Measurements from ENCODE around the gene SAFB.

DNA sequence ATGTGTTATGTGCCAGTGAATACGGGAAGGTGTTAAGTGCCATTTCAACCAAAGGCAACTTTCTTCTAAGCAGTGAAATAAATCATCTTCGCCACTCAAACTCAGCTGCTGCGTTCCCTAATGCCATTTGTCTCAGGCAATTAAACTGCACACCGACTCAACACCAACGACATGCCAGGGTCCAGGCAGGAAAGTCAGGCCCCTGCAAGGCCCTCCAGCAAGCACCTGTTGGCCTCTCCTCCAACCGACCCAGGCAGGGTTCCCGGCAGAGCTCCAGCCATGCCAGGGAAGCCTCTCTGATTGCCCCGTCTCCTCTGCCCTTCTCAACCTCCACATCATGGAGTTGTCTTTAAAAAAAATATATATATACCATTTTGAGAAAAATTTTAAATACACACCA, 22.1 kb upstream of the SAFB start:
- TF ChIP-seq, protein P1, sequence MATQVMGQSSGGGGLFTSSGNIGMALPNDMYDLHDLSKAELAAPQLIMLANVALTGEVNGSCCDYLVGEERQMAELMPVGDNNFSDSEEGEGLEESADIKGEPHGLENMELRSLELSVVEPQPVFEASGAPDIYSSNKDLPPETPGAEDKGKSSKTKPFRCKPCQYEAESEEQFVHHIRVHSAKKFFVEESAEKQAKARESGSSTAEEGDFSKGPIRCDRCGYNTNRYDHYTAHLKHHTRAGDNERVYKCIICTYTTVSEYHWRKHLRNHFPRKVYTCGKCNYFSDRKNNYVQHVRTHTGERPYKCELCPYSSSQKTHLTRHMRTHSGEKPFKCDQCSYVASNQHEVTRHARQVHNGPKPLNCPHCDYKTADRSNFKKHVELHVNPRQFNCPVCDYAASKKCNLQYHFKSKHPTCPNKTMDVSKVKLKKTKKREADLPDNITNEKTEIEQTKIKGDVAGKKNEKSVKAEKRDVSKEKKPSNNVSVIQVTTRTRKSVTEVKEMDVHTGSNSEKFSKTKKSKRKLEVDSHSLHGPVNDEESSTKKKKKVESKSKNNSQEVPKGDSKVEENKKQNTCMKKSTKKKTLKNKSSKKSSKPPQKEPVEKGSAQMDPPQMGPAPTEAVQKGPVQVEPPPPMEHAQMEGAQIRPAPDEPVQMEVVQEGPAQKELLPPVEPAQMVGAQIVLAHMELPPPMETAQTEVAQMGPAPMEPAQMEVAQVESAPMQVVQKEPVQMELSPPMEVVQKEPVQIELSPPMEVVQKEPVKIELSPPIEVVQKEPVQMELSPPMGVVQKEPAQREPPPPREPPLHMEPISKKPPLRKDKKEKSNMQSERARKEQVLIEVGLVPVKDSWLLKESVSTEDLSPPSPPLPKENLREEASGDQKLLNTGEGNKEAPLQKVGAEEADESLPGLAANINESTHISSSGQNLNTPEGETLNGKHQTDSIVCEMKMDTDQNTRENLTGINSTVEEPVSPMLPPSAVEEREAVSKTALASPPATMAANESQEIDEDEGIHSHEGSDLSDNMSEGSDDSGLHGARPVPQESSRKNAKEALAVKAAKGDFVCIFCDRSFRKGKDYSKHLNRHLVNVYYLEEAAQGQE (IDR thresholded peaks at IDR 0.05; ENCODE audit: insufficient read depth in 1 of 2, low read depth in 2 of 2, low read length in 1 of 2): no peak
- TF ChIP-seq, protein P2, sequence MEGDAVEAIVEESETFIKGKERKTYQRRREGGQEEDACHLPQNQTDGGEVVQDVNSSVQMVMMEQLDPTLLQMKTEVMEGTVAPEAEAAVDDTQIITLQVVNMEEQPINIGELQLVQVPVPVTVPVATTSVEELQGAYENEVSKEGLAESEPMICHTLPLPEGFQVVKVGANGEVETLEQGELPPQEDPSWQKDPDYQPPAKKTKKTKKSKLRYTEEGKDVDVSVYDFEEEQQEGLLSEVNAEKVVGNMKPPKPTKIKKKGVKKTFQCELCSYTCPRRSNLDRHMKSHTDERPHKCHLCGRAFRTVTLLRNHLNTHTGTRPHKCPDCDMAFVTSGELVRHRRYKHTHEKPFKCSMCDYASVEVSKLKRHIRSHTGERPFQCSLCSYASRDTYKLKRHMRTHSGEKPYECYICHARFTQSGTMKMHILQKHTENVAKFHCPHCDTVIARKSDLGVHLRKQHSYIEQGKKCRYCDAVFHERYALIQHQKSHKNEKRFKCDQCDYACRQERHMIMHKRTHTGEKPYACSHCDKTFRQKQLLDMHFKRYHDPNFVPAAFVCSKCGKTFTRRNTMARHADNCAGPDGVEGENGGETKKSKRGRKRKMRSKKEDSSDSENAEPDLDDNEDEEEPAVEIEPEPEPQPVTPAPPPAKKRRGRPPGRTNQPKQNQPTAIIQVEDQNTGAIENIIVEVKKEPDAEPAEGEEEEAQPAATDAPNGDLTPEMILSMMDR (IDR thresholded peaks at IDR 0.05): no peak
- TF ChIP-seq POLR2AphosphoS5 (IDR thresholded peaks at IDR 0.05; ENCODE audit: low read depth, low read length) (no peak), TCF7L2 (IDR thresholded peaks at IDR 0.05; ENCODE audit: low read depth, low read length) (no peak)

Measured in Panc1 (cell line).